HG03520 (cell line): ENCODE results near the gene TRAPPC2L.

ENCODE experiments used
- ATAC-seq: cut with Tn5 transposase; IDR thresholded peaks from one replicate; pipeline ENCODE4 v1.9.1; 2021; ENCODE audit warnings: mild to moderate bottlenecking, moderate library complexity; ENCODE audit not compliant: unreplicated experiment

The TRAPPC2L gene

DNA sequence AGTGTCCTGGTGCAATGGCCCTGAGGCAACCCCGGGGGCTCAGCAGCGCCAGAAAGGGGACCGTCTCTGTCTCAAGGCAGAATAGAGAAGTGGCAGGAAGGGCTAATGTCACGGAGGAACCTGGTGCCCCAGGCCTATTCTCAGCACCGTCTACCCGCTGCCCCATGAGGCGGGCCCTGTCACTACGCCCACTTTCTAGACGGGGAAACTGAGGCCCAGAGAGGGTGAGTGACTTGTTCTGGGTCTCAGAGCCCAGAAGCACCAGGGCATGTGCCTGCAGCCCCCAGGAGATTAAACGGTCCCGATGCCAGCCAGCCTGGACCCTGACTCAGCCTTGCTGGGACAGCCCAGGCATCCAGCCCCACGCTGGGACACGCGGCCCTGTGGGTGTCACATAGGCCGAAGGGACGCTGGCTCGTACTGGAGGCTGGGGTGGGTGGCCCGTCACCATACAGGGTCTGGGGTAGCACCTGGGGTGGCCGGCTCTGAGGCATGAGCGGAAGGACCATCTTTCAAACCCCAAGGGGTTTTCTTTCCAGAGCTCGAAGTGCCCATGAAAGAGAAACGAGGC is 49.7 kb downstream of the TRAPPC2L start:
- ATAC-seq, result no peak

DNA sequence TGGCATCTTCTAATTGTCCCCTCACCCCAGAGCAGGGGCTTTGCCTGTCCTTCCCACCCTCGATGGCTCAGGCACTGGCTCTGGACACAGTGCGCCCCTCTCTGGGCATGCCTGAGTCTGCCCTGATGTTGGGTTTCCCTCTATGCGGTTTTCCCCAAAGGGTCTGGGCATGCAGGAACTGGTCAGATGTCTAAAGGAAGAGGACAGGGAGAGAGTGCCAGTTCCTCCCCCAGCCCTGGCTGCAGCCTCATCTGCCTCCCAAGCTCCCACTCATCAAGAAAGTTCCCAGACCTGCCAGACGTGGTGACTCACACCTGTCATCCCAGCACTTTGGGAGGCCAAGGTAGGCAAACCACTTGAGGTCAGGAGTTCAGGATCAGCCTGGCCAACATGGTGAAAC is 50.8 kb downstream of the TRAPPC2L start:
- ATAC-seq, result no peak

DNA sequence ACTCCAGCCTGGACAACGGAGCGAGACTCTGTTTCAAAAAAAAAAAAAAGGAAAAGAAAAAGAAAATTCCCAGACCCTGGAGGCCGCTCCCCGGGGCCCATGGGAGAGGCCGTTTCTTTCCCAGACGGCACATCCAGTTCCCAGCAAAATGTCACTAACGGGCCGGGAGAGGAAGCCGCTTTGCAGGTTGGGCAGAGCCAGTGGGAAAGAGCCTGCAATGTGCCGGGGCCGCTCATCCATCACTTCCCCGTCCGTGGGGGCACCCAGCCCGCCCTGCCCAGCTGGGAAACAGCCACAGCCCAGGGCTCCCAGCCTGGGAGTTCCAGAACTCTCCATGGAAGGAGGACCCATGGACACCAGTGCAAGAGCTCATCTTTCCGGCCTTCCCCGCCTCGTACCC is 51.4 kb downstream of the TRAPPC2L start:
- no peak for ATAC-seq

DNA sequence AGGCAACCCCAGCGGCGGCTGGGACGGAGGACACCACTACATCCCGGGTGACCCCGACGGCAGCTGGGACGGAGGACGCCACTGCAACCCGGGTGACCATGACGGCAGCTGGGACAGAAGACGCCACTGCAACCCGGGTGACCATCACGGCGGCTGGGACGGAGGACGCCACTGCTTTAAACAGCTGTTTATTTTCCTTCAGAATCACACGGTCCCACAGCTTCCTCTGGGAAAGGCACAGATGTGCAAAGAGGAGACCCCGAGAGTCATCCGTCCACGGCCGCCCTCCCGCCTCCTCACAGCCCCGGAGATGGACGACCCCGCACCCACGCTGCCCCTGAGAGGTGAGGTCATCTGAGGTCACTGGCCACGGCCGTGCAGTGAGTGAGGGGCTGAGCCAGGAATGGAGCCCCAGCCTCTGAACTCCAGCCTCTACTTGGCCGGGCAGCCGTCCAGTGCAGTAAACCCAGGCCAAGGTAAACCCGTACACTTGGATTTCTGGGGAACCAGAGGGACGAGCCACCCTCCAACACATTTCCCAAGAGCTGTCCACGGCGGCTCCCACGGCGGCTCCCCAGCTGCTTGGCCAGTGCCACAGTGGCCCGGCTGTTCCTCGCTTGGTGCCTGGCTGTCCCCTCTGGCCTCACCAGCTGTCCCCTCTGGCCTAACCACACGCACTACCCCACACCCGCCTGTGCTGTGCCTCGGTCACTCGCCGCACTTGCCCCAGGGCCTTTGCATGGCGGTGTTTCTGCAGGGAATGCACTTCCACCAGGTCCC is 52.7 kb downstream of the TRAPPC2L start:
- ATAC-seq, result no peak

DNA sequence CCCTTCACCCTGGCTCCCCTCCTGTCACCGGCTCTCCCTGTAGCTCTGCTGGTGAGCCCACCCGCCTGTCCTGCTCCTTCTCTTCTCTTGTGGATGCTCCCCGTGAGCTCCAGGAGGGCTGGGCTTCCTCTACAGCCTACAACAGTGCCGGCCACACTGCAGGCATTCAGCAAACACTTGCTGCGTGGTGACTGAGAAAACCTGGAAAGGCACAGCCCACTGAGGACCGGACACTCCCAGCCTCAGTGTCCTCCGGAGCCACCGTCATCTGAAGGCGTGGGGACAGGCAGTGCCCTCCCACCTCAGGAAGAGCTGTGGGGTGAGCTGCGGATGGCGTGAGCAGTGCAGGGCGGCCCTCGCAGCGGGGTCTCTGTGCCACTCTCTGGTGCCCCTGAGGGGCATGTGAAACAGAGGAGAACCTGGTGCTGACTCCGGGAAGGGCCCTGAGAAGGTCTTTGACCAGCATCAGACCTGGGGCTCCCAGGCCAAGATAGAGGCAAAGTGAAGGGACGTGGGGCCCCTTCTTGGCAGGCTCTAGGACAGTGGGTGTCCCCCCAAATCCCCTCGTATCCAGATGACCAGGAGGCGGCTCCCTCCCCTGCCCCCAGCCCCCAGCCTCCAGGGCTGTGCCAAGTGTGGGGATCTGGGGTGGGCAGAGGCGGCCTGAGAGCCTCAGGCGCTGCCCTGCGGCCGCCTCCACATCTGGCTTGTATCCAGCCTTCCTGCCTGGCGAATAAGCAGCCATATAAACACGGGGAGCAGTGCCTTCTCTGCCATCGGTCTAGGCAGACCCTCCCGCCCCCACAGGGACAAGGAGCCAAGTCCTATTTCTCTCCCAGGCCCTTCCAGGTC is 53.6 kb downstream of the TRAPPC2L start:
- ATAC-seq, result no peak

DNA sequence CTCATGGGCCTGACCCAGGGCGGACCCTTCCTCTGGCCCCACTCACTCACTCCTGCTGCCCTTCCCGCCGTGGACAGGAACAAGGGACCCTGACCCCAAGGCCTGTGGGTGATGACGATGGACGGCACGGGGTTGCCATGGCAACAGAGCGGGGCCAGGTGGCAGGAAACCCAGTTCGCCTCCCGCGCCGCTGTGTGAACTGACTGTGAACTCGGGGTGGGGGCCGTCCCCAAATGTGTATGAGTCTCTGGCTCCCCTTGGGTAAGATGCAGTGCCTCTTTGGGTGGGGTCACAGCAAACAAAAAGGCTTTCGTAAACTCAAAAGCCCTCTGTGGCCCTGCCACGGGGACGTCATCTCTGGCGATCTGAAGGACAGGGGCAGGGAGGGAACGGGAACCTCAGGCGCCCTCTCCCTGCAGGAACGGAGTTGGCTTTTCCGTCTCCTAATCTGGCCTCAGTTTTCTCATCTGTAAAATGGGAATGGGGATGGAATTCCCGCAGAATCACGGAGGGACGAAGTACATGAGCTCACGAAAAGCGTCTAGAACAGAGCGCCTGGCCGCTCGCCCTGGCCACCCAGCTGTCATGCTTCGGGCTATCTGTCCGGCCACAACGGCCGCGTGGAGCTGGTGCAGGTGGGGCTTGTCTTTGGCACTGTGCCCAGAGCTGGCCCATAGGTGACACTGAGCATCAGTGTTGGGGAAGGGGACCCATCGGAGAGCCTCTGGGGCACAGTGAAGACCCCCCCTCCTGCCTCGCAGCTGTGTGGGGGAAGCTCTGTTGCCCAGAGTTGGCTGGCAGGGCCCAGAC is 54.4 kb downstream of the TRAPPC2L start:
- no peak for ATAC-seq

DNA sequence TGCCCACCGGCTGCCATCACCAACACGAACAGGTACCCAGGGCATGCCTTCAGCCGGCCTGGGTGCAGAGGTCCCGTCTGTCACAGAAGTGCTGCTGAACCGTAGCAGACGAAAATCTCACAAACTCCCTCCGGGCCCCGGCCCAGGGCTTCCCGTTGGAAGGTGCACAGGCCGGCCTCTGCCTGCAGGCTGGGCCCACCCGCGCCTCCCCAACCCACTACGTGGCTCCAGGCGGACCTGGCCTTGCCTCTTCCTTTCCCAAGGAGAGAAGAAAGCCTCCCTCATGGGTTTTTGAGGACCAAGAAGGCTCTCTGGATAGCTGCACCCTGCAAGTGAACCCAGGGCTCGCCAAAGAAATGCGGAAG is 55.0 kb downstream of the TRAPPC2L start:
- no peak for ATAC-seq
